ENCODE measurements around the gene DPP6. TPM values are rescaled to one million over a fixed set of nuclear protein-coding genes. Genes with fewer than 3 reads are reported as not detected.

Gene DPP6
- total RNA-seq, 3 donors from 2014 or later = 0.59 to 0.98 TPM; not detected in 1

- Histone ChIP-seq H3K27ac (no peak overlapping the region), H3K9me3 (no peaks in the 10 kb centered on the region), H3K27me3 (peaks cover 0 to 15% of the 10 kb centered on the region in 2 donors), H3K36me3 (no peaks in the 10 kb centered on the region), H3K4me3 (no peak overlapping the region), H3K4me1 (no peaks in the 10 kb centered on the region)
- DNase-seq (ENCODE audit: low spot score in 2 of 2) = no peak
- no peak for TF ChIP-seq POLR2A (IDR thresholded peaks at IDR 0.05)
- TF ChIP-seq POLR2AphosphoS5 (IDR thresholded peaks at IDR 0.05) = no peak
- TF ChIP-seq CTCF (IDR thresholded peaks at IDR 0.05) = no peak
- intact Hi-C loops (cut with DNase I; ENCODE audit: low total_unique reads) = no loop called here
These were observed 247.5 kb downstream of the DPP6 start for GRCh38 chr7:154299736-154300135.

- TF ChIP-seq CTCF (IDR thresholded peaks at IDR 0.05) (no peak), POLR2A (IDR thresholded peaks at IDR 0.05) (no peak), POLR2AphosphoS5 (IDR thresholded peaks at IDR 0.05) (no peak)
- Histone ChIP-seq H3K4me3 (no peak overlapping the region), H3K9me3 (no peaks in the 10 kb centered on the region), H3K4me1 (no peaks in the 10 kb centered on the region), H3K27ac (no peak overlapping the region), H3K27me3 (peaks cover 0 to 35% of the 10 kb centered on the region in 2 donors), H3K36me3 (no peaks in the 10 kb centered on the region)
- DNase-seq (ENCODE audit: low spot score in 2 of 2) = no peak
- intact Hi-C loops (cut with DNase I; ENCODE audit: low total_unique reads) = no loop called here
These were observed 250.2 kb downstream of the DPP6 start for GRCh38 chr7:154302380-154302779.

GRCh38 chr7:154304231-154304630, 252.0 kb downstream of the DPP6 start:
- Histone ChIP-seq H3K4me3 (no peak overlapping the region), H3K4me1 (no peaks in the 10 kb centered on the region), H3K27me3 (peaks cover 0 to 40% of the 10 kb centered on the region in 2 donors), H3K36me3 (no peaks in the 10 kb centered on the region), H3K9me3 (no peaks in the 10 kb centered on the region), H3K27ac (no peak overlapping the region)
- DNase-seq (ENCODE audit: low spot score in 2 of 2) = no peak
- intact Hi-C loops (cut with DNase I; ENCODE audit: low total_unique reads) = no loop called here
- TF ChIP-seq CTCF (IDR thresholded peaks at IDR 0.05) (no peak), POLR2A (IDR thresholded peaks at IDR 0.05) (no peak), POLR2AphosphoS5 (IDR thresholded peaks at IDR 0.05) (no peak)

- no peak for DNase-seq (ENCODE audit: low spot score in 2 of 2)
- Histone ChIP-seq H3K36me3 (no peaks in the 10 kb centered on the region), H3K27me3 (peaks cover 0 to 40% of the 10 kb centered on the region in 2 donors), H3K4me1 (no peaks in the 10 kb centered on the region), H3K9me3 (no peaks in the 10 kb centered on the region), H3K27ac (no peak overlapping the region), H3K4me3 (no peak overlapping the region)
- TF ChIP-seq POLR2A (IDR thresholded peaks at IDR 0.05) (no peak), POLR2AphosphoS5 (IDR thresholded peaks at IDR 0.05) (no peak), CTCF (IDR thresholded peaks at IDR 0.05) (no peak)
- intact Hi-C loops (cut with DNase I; ENCODE audit: low total_unique reads) = no loop called here
These were observed 252.8 kb downstream of the DPP6 start for GRCh38 chr7:154304740-154305700.

- H3K9me3 ChIP-seq = no peaks in the 10 kb centered on the region
- no peak overlapping the region for H3K27ac ChIP-seq
- no peak overlapping the region for H3K4me3 ChIP-seq
- H3K4me1 ChIP-seq = no peaks in the 10 kb centered on the region
- TF ChIP-seq POLR2AphosphoS5 (IDR thresholded peaks at IDR 0.05) = no peak
- intact Hi-C loops (cut with DNase I; ENCODE audit: low total_unique reads) = no loop called here
- no peak for DNase-seq (ENCODE audit: low spot score in 2 of 2)
- peaks cover 0 to 40% of the 10 kb centered on the region in 2 donors for H3K27me3 ChIP-seq
- H3K36me3 ChIP-seq = no peaks in the 10 kb centered on the region
These were observed 253.8 kb downstream of the DPP6 start for GRCh38 chr7:154306036-154306435.
